ENCODE measurements around the gene NRCAM. TPM values are rescaled to one million over a fixed set of nuclear protein-coding genes. Genes with fewer than 3 reads are reported as not detected.
A peak's percentile ranks its signal among the peaks of the same experiment; 100 is the strongest.

The NRCAM gene
- total RNA-seq, 1 donor, result 1.3 TPM

DNA sequence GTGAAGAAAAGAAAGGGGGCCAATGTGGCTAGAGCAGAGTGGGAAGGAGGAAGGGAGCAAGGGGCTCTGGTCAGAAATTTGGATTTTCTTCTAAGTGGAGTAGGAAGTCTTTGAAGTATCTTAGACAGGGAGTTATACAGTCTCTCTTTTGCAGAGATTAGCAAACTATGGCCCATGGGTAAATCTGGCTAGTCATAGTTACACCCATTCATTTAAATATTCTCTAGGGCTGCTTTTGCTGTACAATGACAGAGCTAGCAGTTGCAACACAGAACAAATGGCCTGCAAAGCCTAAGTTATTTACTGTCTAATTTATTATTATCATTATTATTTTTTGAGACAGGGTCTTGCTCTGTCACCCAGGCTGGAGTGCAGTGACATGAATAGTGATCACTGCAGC, 315.6 kb downstream of the NRCAM start:
- TF ChIP-seq, protein P1, sequence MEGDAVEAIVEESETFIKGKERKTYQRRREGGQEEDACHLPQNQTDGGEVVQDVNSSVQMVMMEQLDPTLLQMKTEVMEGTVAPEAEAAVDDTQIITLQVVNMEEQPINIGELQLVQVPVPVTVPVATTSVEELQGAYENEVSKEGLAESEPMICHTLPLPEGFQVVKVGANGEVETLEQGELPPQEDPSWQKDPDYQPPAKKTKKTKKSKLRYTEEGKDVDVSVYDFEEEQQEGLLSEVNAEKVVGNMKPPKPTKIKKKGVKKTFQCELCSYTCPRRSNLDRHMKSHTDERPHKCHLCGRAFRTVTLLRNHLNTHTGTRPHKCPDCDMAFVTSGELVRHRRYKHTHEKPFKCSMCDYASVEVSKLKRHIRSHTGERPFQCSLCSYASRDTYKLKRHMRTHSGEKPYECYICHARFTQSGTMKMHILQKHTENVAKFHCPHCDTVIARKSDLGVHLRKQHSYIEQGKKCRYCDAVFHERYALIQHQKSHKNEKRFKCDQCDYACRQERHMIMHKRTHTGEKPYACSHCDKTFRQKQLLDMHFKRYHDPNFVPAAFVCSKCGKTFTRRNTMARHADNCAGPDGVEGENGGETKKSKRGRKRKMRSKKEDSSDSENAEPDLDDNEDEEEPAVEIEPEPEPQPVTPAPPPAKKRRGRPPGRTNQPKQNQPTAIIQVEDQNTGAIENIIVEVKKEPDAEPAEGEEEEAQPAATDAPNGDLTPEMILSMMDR (IDR thresholded peaks at IDR 0.05; ENCODE audit: insufficient read depth, low read depth, low read length), result no peak
- no peak for DNase-seq (ENCODE audit: low read depth)
- H3K4me3 ChIP-seq (ENCODE audit: low read depth, low read length), result no peak overlapping the region

DNA sequence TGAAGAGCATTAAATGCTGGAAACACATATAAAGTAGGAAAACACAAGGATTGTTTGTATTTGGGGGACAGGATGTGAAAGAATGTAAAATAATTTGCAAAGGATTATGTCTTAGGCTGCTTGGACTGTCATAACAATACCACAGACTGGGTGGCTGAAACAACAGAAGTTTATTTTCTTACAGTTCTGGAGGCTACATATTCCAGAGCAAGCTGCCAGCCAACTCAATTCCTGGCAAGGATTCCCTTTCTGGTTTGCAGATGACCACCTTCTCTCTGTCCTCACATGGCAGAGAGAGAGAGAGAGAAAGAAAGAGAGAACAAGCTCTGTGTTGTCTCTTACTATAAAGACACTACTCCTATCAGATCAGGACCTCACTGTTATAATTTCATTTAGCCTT, 317.3 kb downstream of the NRCAM start:
- peak; percentile 20 for DNase-seq (ENCODE audit: low read depth)
- TF ChIP-seq, protein P1 (IDR thresholded peaks at IDR 0.05; ENCODE audit: insufficient read depth, low read depth, low read length), result no peak
- H3K4me3 ChIP-seq (ENCODE audit: low read depth, low read length), result no peak overlapping the region

DNA sequence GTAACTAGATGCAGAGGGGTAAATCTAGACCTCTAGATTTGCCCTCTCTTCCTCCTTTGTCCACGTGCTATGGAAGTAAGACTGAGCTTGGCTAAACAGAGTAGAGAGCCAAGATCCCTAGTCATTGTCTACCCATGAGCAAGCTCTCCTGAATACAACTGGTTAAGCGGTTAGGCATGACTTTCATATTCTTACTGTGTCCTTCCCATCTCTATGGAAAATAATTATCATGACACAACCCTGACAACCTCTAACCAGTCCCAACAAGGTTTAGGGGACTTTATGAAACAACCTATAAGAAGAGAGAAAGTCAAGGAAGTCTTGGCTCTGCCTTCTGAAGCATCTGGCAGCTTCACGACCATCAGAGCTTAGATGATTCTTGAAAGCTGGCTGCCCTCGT, 318.2 kb downstream of the NRCAM start:
- no peak overlapping the region for H3K4me3 ChIP-seq (ENCODE audit: low read depth, low read length)
- TF ChIP-seq, protein P1 (IDR thresholded peaks at IDR 0.05; ENCODE audit: insufficient read depth, low read depth, low read length), result no peak
- DNase-seq (ENCODE audit: low read depth), result no peak

DNA sequence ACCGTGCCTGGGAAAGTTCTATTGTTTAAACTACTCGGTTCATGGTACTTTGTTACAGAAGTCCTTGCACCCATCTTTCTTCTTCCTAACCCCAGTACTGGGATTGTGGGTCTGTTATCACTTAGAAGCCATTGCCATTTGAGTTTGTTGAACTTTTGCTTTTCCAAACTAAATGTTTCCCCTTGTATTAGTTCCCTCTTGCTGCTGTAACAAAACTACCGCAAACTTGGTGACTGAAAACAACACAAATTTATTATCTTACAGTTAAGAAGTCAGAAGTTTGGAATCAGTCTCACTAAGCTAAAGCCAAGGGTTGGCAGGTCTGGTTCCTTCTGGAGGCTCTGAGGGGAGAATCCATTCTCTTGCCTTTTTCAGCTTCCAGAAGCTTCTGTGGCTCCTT, 319.2 kb downstream of the NRCAM start:
- no peak overlapping the region for H3K4me3 ChIP-seq (ENCODE audit: low read depth, low read length)
- no peak for DNase-seq (ENCODE audit: low read depth)

DNA sequence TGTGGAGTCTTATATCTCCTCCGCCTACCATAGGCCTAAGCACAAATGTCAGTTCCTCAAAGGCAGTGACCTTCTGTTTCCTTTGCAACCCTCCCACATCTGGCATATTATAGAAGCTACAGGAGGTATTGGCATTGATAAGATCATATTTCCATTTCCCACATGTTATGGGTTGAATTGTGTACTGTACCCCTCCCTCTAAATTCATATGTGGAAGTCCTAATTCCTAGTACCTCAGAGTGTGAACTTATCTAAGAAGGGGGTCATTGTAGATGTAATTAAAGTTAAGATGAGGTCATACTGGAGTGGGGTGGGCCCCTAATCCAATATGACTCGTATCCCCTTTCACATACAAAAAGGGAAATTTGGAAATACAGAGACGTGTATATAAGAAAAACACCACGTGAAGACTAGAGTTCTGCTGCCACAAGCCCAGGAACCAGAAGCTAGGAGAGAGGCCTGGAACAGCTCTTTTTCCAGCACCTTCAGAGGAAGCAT, 320.0 kb downstream of the NRCAM start:
- TF ChIP-seq, protein P1 (IDR thresholded peaks at IDR 0.05; ENCODE audit: insufficient read depth, low read depth, low read length), result no peak
- no peak overlapping the region for H3K4me3 ChIP-seq (ENCODE audit: low read depth, low read length)
- no peak for DNase-seq (ENCODE audit: low read depth)

More for the DNA sequence above, 319.2 kb downstream of the NRCAM start:
- TF ChIP-seq, protein P1 (IDR thresholded peaks at IDR 0.05; ENCODE audit: insufficient read depth, low read depth, low read length), result no peak

DNA sequence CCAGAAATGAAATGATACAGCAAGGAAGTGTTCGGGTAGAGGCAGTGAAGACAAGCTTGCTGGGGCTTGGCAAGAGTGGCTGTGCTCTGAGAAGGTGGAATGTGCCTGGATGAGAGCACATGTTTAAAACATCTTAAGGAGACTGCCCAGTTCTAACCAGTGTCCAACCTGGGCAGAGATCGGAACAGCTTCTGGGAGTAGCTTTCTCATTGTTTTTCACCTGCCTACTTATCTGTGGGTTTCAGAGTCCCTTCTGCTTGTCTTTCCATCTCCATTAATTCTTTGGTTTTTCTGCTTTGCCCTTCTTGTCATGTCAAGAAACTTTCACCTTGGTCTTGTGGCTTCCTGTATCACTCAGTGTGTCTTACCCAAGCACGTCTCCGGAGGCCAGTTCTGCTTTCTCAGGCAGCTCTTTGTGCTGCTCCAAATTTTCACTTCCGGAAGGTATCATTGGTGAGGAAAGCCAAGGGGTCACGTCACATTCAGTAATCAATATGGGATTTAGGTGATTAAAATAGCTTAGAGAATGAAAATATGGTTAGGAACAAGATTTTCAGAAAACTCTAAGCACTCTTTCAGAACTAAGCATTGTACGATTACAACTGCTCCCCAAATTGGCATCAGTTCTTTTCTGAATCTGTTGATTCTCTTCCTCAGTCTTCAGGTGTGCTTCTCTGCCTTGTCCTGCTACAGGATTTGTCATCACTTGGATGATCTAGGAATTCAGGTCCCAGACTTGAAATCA, 320.6 kb downstream of the NRCAM start:
- TF ChIP-seq, protein P1 (IDR thresholded peaks at IDR 0.05; ENCODE audit: insufficient read depth, low read depth, low read length), result no peak
- no peak for DNase-seq (ENCODE audit: low read depth)
- no peak overlapping the region for H3K4me3 ChIP-seq (ENCODE audit: low read depth, low read length)
